Spinal cord (tissue), 10 donors: ENCODE measurements around the gene NCF1. TPM values are rescaled to one million over a fixed set of nuclear protein-coding genes. Genes with fewer than 3 reads are reported as not detected.
"Not testable (repeated sequence)": the region's sequence is repeated elsewhere in the genome, so short reads cannot be mapped to it uniquely, and the experiment has no call there.

Source experiments
- DNase-seq, 6 donors: peaks; one replicate each; pipeline versions ENCODE4 v3.0.0 to v3.0.0-alpha.2; 2013 to 2015; ENCODE audit warnings: low spot score in 6 of 6, low read depth in 4 of 6
- H3K27ac ChIP-seq: one replicate; pipeline ENCODE4 v1.5.1; 2013; ENCODE audit warnings: low read depth, low read length, control low read depth
- H3K27me3 ChIP-seq: one replicate; pipeline ENCODE4 v1.6.1; 2013; ENCODE audit warnings: low read length; ENCODE audit not compliant: control insufficient read depth, insufficient read depth
- H3K36me3 ChIP-seq: one replicate; pipeline ENCODE4 v1.6.1; 2013; ENCODE audit warnings: low read length; ENCODE audit not compliant: control insufficient read depth, insufficient read depth
- H3K4me1 ChIP-seq: one replicate; pipeline ENCODE4 v1.6.1; 2013; ENCODE audit warnings: low read length; ENCODE audit not compliant: control insufficient read depth, insufficient read depth
- H3K4me3 ChIP-seq: one replicate; pipeline ENCODE4 v1.5.1; 2013; ENCODE audit warnings: low read depth, low read length, control low read depth
- H3K9me3 ChIP-seq: one replicate; pipeline ENCODE4 v1.6.1; 2013; ENCODE audit warnings: low read length; ENCODE audit not compliant: control insufficient read depth, insufficient read depth
- WGBS: methylation state at CpG from one replicate; pipeline ENCODE4 v1.1.5; 2013; ENCODE audit warnings: missing lambda C conversion rate; ENCODE audit not compliant: insufficient coverage; 5-methylcytosine and 5-hydroxymethylcytosine counted together
- long read RNA-seq, 4 donors: transcript quantifications; one replicate each; lab custom pipeline, GENCODE V29; 2026
- polyA plus RNA-seq, 2 donors: library from polyadenylated mRNA; unstranded; fragments of 120-200 nt; gene quantifications; one replicate each; pipeline ENCODE4 v1.2.1, GENCODE V29; 2013; ENCODE audit not compliant: insufficient read length in 2 of 2
- total RNA-seq, 2 donors: library from RNA; depleted of rRNA in 1 of 2; stranded (reverse); fragments of 120-200 nt in 1 of 2; fragments of >200 nt in 1 of 2; gene quantifications; one replicate each; pipeline versions ENCODE4 v1.2.3 to v1.2.4, GENCODE V29; 2013 to 2014
- donor health status: healthy.

Gene NCF1
- total RNA-seq (1 to 10 TPM in 1 of 2 donors, under 1 TPM in 1; 0.77 to 2.8 TPM), polyA plus RNA-seq (1 to 10 TPM; 2.5 to 2.6 TPM)
- long read RNA-seq, donor 1: 0 reads
- long read RNA-seq, donor 2: 0 reads
- long read RNA-seq, donor 3: 0 reads
- long read RNA-seq, donor 4: 0 reads

DNA sequence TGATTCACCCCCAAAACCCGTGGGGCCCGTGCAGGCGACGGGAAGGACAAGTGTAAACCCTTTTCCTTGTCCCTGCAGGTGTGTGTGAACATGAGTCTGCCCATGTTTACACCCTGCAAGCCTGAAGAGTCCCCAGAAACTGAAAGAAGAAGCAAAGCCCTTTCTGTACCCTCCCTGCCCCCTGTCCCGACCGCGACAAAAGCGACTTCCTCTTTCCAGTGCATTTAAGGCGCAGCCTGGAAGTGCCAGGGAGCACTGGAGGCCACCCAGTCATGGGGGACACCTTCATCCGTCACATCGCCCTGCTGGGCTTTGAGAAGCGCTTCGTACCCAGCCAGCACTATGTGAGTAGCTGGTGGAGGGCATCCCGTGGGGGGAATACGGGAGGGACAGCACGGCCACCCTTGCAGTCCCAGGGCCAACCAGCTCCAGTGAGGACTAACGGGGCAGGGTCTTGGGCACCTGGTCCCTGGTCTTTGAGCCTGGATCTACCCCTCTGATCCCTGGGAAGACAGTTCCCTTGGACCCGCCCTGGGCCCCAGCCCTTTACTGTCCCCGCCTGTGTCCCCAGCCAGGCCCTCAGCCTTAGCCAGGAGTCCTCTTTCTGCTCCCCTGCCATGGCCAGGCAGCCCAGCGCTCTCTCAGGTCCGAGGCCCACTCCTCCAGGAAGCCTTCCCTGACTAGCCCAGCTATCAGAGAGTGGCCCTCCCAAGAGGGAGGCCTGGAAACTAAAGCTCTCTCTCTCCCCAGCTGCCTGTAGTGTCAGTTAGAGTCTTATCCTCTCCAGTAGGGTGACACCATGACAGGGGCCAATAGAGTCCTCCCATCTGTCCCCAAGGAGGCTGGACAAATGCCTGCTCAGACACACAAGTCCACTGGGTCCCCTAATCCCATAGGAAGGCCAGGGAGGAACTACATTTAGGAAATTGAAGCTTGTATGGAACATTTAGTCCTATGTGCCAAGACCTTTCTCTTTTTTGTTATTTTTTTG, at the start of gene NCF1:
NCF1 (plus strand) TSS at position 252 of the 991 bp plus-strand sequence; CDS start at position 273, 21 bp downstream.
- H3K27ac ChIP-seq, H3K36me3 ChIP-seq, H3K4me1 ChIP-seq, DNase-seq, H3K27me3 ChIP-seq, H3K4me3 ChIP-seq, H3K9me3 ChIP-seq: not testable (repeated sequence)
- WGBS: no CpG with 5 or more reads among the region's 21 CpGs

DNA sequence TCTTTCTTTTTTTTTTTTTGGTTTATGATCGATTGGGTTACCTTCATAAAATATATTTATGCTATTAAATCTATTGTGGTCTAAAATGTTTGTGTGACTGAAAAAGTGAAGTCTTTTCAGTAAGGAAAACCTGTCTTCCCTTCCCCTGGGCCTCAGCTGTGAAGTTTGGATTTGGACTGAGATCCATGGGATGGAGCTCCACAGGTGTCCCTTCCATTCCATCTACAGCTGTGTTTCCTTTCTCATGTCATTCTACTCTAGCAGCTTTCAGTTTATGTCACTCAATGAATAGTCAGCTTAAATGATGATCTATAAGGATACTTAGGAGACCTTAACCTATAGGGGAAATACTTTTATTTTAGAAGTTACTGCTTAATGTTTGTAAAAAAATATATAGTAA, 48.0 kb upstream of the NCF1 start:
- Histone ChIP-seq H3K4me1 (no peaks in the 10 kb centered on the region), H3K36me3 (peaks cover 9% of the 10 kb centered on the region), H3K27ac (no peak overlapping the region), H3K4me3 (no peak overlapping the region), H3K9me3 (no peaks in the 10 kb centered on the region), H3K27me3 (no peaks in the 10 kb centered on the region)
- WGBS: no CpG with 5 or more reads among the region's 1 CpG
- DNase-seq: no peak

DNA sequence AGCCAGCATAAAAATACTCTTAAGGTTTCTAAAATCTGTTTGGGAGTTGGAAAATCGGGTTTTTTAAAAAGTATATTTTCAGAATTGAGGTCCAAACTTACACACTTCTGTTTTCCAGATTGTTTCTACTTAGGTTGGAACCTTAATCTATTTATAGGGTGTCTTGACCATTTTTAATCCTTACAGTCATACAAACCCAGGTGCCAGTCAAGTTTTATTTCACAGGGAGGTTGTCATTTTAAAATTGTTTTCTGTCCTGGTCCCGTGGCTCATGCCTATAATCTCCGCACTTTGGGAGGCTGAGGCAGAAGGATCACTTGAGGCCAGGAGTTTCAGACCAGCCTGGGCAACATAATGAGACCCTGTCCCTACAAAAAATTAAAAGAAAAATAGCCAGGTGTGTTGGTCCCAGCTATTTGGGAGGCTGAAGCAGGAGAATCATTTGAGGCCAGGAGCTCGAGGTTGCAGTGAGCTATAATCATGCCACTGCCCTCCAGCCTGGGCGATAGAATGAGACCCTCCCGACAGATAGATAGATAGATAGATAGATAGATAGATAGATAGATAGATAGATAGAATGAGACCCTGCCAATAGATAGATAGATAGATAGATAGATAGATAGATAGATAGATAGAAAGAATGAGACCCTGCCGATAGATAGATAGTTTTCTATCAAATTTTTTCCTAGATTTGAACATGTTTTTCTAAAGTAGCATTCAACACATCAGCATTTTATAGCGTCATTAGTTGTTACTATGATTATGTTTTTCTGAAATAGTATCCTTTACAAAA, 47.3 kb upstream of the NCF1 start:
- Histone ChIP-seq H3K4me3 (no peak overlapping the region), H3K36me3 (peaks cover 5% of the 10 kb centered on the region), H3K27me3 (no peaks in the 10 kb centered on the region), H3K9me3 (no peaks in the 10 kb centered on the region), H3K27ac (no peak overlapping the region), H3K4me1 (no peaks in the 10 kb centered on the region)
- 100% methylated on average over 2 of the region's 8 CpGs for WGBS
- DNase-seq: no peak

DNA sequence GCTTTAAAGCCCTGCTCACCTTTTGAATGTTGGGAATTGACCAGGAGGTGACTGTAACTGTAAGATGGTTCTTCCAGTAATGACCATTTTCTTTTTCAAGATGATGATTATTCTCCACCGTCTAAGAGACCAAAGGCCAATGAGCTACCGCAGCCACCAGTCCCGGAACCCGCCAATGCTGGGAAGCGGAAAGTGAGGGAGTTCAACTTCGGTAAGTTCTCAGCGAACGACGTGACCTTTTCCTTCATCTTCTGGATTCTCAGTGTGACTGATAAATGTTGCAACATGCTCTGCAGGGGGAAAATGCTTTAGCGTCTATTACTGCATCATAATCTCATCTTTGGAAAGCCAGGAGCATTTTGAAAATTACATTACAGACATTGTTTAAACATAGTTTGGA, 45.1 kb upstream of the NCF1 start:
- not testable (repeated sequence) for H3K4me3 ChIP-seq, H3K36me3 ChIP-seq, H3K9me3 ChIP-seq, DNase-seq, H3K4me1 ChIP-seq, H3K27ac ChIP-seq, H3K27me3 ChIP-seq
- WGBS: no CpG with 5 or more reads among the region's 10 CpGs

DNA sequence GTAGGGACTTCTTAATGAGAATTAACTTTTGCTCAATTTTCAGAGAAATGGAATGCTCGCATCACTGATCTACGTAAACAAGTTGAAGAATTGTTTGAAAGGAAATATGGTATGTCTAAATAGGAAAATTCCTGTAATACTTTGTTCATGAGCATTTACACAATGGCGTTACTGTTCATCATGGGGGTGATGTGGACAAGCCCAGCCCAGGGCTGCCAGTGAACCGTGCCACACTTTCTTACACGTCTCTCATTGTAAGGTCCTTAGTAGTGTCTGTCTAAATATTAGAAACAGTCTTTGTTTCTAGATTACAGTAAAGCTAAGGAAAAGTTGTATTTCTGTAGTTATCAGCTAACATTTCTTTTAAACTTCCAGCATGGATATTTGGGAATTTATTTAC, 43.6 kb upstream of the NCF1 start:
- H3K27me3 ChIP-seq, H3K27ac ChIP-seq, H3K4me3 ChIP-seq, H3K36me3 ChIP-seq, H3K9me3 ChIP-seq, H3K4me1 ChIP-seq, DNase-seq: not testable (repeated sequence)
- WGBS: no CpG with 5 or more reads among the region's 5 CpGs

DNA sequence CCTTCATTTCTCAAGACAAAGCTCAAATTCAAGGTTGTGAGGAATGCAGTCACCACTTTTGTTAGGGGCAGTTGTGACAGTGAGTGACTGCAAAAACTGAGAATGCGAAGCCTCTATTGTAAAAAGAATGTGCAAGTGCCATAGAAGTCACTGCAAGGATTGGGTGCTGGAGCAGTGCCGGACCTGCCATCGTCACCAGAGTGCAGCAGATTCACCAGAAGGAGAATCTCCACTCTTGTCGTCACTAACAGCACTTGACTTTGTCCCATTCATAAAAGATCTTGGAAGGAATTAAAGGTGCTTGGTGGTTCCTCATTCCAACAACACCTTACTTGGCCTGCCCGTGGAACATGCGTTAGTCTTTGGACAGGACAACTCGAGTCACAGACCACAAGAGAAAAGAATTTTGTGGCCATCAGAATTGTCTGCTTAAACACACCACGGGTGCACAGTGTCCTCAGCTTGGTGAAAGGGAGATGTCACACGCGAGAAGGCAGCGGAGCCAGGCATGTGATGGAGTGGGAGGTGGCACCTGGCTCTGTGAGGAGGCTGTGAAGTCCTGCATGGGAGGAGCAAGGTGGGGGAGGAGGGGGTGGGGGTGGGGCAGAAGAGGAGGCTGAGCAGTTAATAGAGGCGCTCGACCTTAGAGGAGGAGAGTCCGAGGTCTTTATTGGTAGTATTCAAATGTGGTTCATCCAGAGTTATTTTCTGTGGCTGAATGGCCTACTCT, 33.7 kb upstream of the NCF1 start:
- DNase-seq, H3K4me1 ChIP-seq, H3K27me3 ChIP-seq, H3K36me3 ChIP-seq, H3K27ac ChIP-seq, H3K4me3 ChIP-seq, H3K9me3 ChIP-seq: not testable (repeated sequence)
- no CpG with 5 or more reads among the region's 14 CpGs for WGBS

DNA sequence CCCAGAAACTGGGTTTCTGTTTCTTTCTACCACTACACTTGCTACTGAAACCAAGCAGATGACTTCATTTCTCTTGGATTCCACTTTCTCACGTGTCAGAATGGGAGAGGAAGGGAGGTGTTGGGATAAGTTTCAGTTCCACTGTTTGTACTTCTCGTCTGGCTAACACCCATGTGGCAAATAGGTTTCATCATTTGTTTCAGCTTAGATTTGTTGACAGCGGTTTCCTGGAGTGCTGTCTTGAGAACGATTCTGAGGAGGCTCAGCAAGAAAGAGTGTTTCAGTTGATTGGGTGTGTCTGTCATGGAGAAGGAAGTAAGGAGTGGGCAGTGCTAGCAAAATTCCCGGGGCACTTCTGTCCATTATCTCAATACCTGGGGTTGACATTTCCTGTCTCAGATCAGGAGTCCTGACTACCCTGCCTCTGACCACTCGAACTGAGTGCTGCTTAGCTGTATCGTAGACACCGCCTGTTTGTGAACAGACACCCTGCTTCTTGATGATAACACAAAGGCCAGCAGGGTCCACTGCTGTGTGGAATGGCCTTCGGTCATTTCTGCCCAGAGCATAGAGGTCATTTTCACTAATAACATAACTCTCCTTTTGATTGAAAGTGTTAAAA, 29.8 kb upstream of the NCF1 start:
- WGBS: no CpG with 5 or more reads among the region's 9 CpGs
- not testable (repeated sequence) for H3K27ac ChIP-seq

DNA sequence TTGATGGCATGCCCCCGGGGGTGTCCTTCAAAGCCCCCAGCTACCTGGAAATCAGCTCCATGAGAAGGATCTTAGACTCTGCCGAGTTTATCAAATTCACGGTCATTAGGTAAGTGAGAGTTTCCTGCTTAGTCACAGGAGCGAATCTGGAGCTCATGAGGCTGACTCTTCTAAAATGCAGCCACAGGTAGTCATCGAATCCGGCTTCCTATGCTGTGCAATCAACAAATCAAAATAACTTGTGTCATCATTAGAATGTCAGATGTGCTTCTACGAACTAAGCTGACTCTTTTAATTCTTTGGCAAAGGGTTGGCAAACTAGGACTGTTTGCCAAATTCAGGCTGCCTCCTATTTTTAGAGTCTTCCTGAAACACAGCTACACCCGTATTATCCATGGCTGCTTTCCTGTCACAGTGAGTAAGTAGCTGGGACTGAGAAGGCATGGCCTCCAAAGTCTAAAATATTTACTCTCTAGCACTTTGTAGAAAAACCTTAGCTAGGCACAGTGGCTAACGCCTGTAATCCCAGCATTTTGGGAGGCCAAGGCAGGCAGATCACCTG, 19.8 kb upstream of the NCF1 start:
- not testable (repeated sequence) for H3K27ac ChIP-seq, H3K4me3 ChIP-seq, H3K36me3 ChIP-seq, H3K4me1 ChIP-seq, H3K27me3 ChIP-seq, DNase-seq, H3K9me3 ChIP-seq
- no CpG with 5 or more reads among the region's 9 CpGs for WGBS

More for the DNA sequence above, 29.8 kb upstream of the NCF1 start:
- not testable (repeated sequence) for H3K36me3 ChIP-seq, H3K4me3 ChIP-seq, H3K4me1 ChIP-seq, DNase-seq, H3K27me3 ChIP-seq, H3K9me3 ChIP-seq

DNA sequence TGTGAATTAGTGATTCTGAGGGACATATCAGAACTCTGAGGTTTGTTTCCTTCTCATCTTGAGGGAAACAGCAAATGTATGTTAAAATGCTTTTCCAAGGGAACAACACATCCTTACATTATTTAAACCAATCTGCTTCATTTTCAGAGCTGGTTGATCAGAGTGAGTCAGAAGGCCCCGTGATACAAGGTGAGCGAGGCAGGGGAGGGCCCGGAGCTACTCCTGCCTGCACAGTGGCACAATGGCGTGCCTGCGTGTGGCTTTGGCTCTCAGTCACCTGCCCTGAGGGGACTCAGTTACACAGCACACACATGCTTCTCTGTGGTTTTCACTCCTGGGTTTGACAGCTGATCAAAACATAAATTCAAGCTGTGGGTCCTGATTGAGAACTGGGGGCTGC, 17.1 kb upstream of the NCF1 start:
- not testable (repeated sequence) for H3K27ac ChIP-seq, H3K9me3 ChIP-seq, H3K4me3 ChIP-seq, DNase-seq, H3K4me1 ChIP-seq, H3K36me3 ChIP-seq, H3K27me3 ChIP-seq
- no CpG with 5 or more reads among the region's 5 CpGs for WGBS
